GM11168 (cell line): ENCODE data around the gene TTC32.
"Not testable (repeated sequence)": the region's sequence is repeated elsewhere in the genome, so short reads cannot be mapped to it uniquely, and the experiment has no call there.

Experiments used
- in situ Hi-C: fragments of 300-500 bp; cut with MboI; formaldehyde crosslinking; loops from one replicate; pipeline ENCODE4 v1.12.0; 2022; ENCODE audit warnings: low sequenced_read_pairs; ENCODE audit not compliant: unreplicated experiment

TTC32 gene

DNA sequence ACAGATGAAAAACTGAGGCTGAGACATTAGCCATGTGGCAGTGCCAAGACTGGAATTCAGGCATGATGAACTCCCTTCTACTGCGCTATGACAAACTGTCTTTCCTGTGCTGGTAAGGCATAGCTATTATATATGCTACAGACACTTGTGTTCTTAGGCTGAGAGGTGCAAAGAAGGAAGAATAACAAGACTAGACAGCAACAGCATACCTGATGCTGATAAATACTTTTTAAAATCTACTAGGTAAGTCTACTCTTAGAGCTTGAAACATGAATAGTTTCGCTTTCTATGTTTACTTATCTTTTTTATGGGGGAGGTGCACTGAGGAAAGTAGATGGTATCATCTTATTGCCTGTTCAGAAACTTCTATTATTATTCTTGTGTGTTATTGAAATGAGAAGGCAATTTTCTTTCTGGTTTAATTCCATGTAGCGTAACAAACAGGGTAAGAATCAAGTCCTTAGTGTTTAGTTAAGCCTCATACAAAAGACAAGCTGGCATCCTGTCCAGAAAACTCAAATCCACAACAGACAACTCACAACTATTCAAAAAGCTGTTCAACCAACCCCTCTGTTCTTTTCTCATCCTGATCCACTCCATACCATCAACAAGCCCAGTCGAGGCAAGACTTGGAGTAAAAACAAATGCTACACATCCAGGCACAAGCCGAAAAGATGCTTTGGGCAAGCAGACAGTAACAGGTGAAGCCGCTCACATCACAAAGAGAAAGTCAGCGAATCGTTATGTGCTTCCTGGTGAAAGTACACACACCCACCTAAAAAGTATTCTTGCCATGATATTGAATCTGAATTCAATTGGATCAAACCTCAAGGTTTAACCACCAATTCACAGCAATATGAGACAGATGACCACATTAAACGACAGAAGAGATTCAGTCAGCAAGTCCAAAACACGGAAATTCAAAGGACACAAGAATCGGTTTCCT, 1.5 kb downstream of the TTC32 start:
- in situ Hi-C loops, result no loop called here

DNA sequence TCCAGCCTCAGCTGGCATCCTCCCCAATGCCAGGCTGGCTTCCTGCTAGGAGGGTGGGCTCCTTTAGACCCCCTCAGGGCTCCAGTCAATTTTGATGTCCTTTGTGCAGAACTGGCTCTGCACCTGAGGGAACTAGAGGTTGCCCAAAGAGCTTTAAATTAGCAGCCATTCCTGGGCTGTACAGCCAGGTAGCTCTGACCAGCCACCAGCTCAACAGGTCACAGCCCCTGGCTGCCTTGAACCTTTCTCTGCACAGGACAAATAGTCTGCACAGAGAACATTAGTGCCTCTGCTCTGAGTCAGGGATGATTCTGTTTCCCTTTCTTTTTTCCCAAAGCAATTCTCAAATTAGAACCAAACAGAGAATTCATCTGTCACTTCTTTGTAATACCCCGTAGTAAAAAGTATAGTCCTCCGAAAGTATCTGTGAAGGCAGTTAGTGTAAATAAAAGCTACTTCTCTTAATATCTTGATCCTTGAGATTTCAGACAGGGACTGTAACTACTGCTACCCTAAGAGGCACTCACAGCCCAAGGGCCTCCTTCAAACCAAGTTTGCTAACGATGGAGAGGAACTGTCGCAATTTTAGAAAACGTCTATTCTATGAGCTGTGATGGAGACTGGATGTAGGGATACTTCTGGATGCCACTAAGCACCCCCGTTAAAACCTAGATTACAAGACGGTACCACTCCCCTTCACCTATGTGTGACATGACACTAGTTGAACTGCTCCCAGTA, 3.0 kb downstream of the TTC32 start:
- in situ Hi-C loops, result no loop called here

DNA sequence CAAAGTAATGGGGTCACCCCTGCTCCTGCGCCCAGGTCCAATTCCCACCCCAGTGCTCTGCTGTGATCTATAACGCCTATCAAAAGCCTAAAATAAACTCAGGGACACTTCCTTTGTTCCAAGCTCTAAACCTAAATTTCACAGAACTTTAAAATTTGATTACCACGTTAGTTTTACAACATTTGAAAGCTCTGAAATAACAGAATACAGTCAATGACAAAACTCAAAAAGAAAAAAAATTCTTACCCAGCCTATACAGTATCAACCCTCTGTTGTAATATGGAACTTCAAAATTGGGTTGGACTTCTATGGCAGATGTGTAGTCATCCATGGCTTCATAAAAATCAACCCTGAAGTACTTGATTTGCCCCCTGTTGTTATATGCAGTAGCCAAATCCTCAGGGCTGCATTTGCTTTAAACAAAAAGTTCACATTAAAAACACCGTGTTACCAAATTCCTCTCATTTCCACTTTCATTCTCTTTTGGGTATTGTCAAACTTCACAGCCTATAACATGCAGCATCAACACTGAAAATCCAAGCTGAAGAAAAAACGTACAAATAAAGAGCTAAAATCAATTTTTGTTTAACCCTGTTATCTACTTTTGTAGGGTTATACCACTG, 4.0 kb downstream of the TTC32 start:
- in situ Hi-C loops, result no loop called here

DNA sequence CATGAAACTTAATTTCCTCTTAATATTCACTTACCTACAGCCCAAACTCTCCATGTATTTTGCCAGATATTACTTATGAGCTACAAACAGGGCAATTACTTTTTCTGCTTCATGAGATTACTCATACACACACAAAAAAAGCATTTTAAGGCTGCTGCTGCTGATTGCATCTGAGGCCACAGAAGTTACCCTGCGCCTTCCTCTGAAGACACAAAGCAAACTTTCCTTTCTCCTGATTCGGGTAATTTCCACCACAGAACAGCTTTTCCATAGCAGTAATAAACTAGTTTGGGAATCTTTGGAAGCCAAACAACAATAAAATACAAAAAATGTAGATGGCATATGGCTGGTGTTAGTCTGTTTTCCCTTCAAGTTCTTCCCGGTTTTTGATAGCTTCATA, 6.2 kb downstream of the TTC32 start:
- in situ Hi-C loops, result no loop called here

DNA sequence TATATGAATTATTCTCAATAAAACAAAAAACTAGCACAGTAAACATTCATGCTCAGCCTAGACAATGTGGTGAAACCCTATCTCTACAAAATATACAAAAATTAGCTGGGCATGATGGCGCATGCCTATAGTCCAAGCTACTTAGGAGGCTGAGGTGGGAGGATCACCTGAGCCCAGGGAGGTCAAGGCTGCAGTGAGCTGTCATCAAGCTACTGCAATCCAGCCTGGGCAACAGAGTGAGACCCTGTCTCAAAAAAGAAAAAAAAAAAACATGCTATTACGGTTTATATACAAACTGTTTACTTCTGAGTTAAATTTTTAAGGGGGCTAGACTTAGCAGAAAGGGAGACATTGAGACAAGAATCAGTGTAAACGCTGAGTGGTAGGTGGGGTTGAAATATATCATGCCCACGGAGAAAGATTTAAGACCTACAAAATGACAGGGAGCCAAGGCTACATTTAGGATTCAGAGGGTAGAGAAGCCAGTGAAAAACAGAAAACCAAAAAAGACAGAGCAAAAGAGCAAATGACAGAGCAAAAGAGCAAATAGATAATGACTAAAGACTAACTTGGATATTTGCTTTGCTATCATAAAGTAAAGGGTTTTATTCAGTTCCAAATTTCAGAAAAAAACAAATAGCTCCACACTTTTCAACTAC, 7.5 kb downstream of the TTC32 start:
- in situ Hi-C loops, result no loop called here

DNA sequence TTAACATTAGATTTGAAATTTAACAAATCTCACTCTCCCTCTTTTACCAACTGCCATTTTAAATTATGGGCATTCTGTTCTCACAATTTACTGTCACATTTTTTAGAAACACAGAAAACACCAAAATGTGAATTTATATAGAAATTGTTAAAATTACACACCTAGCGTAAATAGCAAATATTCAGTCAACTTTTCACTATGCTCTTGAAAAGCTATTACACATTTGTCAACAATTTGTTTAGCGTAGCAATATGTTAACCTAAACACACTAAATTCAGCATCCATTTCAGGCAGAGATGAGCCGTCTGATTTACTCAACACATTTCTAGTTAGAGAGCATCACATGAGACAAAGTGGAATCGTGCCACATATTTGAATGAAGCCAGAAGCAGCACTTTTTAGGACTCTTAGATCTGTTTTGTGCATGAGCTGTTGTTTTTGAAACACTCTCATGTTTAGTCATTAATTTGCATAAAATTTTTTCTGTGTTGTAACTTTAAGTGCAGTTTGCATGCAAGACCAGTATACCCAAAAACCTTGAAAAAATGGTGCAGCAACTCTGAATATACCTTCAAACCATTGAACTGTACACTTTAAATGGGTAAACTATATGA, 8.2 kb downstream of the TTC32 start:
- in situ Hi-C loops, result no loop called here

DNA sequence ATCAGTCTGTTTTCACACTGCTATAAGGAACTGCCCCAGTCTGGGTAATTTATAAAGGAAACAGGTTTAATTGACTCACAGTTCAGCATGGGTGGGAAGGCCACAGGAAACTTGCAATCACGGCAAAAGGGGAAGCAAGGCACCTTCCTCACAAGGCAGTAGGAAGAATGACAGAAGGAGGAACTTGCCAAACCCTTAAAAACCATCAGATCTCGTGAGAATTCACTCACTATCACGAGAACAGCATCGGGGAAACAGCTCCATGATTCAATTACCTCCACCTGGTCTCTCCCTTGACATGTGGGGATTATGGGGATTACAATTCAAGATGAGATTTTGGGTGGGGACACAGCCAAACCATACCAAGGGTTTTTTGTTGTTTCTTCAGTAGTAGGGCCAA, 9.8 kb downstream of the TTC32 start:
- in situ Hi-C loops, result not testable (repeated sequence)

DNA sequence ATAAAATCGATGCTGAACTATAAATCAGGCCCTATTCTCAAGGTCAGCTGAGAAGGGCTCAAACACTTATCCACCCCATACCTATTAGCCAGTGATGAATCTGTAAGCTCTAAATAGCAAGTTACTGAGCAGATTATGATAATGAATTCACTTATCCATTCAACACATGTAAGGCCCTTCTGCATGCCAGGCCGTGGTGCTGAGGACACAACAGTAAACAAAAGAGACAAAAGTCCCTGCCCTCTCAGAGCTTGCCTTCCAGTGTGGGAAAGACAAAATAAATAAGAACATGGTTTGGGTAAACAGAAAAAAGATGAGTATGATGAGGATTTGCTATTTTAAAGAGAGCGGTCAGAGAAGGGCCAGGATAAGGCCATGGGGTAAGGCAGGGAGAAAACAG, 11.7 kb downstream of the TTC32 start:
- in situ Hi-C loops, result no loop called here

DNA sequence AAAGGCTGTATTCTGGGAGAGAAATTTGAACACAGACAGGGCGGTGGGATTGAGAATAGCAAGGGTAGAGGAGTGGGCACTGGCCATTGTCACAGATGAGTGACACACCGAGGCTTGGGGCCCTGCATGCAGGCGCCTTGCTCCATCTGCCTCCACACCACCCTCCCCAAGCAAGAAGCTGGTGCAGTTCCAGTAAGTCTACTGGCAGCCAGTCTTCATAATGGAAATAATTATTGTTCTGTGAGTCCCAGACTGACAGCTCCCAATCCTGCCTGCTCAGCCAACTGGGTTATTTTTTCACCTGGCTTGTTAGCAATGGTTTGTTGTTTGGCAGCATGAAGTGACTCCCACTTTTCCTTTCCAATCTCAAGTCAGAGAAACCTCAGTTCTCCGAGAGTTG, 13.0 kb downstream of the TTC32 start:
- in situ Hi-C loops, result no loop called here

DNA sequence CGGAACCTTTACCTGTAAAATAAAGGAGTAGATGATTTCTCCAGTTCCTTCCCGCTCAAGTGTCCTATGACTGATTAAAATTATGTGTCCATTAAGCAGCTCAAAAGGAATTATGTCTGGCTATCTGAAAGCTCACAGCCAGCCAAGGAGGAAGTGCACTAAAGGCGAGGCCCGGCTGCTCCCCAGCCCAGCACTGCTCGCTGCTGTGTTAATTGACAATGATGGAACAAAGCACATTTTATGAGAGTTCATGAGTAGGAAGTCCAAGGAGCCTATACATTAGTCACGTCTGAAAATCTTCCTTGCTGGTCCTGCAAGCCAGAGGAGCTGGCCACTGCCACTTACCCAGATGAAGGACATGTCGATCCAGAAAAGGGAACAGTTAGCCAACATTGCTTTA, 14.3 kb downstream of the TTC32 start:
- in situ Hi-C loops, result no loop called here

DNA sequence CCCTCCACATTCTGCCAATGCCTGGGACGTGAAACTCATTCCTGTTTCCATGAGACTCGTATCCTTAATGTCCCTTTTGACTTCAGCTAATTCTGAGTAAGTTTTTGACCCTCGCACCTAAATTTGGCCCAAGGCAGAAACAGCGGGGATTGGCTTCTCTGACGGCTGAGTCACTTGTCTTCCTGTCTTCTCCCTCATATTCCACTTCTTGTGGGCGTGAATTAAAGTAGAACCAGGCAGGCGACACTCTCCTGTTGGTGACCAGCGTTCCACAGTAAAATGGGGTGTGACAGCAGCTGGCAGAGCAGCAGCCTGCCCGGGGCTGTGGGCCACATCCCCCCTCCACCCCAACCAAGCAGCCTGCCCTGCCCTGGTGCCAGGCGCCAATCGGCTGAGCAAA, 15.5 kb downstream of the TTC32 start:
- in situ Hi-C loops, result no loop called here

DNA sequence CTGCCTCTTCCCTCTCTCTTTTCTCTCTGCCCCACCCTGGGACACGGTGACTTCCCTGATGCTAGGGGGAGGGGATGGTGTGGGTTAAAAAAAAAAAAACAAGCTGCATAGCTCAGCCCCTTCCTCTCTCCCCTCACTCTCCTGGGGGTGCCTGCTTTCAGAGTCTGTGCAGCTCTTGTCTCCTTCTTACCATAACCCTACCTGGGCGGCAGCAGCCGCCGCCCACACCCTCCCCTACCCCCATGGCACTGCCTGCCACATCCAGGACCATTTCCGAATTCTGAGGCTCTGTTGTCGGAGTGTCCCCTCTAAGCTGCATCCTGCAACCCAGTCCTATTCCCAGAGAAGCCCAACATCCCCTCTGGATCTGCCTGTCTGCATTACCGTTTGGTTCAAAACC, 16.0 kb downstream of the TTC32 start:
- in situ Hi-C loops, result no loop called here

DNA sequence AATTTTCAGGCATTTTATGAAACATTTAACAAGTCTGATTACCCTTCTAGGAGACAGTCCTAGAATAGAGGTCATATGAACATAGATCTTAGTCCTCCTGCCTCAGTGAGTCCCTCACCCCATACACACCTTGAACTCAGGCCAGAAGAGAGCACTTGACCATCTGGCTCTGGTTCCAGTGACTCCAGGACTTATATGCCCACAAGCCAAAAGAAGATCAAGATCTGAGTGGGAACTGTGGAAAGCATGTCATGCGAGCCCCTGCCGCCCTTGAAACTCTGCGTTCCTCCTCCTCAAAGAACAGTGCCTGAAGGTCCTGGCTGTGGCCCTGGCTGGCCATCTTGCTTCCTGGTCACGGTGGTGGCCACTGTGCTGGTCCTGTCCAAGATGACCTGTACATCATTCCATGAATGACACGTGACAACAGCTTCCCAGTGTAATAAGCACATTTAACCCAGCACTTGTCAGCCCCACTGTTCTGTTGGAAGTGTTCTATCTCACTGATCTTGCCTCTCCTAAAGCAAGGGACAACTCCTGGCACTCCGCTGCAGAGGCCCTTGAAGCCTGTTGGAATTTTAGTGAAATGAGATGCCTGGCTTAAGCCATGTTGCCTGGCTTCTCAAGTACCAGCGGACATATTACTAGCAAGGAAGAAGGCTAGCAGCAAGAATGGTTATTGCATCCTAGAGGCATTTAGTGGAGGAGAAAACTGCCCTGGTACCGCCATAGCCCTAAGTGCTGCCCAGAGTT, 17.6 kb downstream of the TTC32 start:
- in situ Hi-C loops, result no loop called here

DNA sequence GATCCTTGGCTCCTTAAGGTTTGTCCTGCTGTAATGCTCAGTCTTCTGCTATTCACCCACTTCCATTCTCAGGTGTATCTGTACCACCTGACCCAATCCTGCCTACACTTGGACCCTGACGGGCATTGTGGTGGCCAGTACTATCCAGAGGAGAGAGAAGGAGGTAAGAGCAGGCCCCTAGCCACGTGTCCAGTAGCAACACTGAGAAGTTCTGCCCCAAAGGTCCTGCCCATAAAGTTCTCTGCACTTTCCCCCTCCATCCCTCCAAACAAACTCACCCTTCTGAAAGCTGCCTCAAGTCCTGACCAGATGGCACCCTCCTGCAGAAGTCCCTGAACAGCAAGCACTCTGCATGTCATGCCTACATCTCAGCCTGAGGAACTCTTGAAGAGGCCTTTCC, 18.3 kb downstream of the TTC32 start:
- in situ Hi-C loops, result no loop called here

DNA sequence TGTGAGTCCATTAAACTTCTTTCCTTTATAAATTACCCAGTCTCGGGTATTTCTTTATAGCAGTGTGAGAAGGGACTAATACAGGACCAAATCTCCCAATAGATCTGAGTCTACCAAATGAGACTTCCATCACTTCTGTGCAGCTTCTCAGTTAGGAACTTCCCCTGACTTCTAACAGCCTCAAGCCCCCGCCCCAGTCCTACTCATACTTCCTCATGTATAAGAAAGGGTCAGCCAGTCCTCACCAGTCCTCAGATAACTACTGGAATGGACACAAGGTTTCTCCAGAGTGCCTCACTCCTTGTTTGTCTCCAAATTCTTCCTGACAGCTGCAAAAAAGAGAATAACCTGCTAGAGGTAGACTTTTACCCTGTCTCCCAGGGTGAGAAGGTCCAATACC, 19.5 kb downstream of the TTC32 start:
- in situ Hi-C loops, result no loop called here

DNA sequence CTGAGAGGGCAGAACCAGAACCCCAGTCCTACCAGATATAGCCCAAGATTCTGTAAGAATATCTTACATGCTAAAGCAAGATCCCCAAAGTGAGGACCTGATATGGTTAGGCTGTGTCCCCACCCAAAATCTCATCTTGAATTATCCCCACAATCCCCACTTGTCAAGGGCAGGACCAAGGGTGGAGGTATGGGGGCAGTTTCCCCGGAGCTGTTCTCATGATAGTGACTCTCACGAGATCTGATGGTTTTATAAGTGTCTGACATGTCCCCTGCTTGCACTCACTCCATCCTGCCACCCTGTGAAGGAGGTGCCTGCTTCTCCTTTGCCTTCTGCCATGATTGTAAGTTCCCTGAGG, 19.9 kb downstream of the TTC32 start:
- in situ Hi-C loops, result no loop called here

DNA sequence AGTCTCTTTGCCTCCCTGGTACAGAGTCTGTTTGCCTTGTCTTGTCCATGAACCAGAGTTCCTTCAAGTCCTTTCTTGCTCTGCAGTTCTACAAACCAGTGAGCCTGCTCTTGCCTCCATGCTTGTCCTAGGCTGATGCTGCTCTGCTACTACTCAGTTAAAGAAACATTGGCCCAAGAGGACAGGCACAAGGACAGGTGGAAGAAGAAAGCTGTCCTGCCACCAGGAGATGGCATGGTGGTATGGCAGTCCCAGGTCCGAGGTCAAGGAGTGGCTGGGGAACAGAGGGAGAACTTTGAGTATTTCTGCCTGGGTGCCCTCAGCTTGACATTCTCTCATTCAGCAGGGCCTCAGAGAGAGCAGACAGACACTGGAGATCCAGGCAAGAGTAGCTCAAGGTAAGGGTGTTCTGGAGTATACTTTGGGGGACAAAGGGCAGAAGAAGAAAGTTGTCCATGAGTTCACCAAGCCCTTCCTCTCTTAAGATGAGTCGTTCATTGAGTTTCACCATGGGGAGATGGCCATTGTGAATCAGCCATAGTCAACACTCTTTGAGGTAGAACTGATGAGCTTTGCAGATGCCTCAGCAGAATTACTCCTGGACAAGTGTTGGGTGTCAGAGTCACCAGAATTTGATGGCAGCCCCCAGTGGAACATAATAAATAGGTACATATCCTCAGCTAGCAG, 20.4 kb downstream of the TTC32 start:
- in situ Hi-C loops, result no loop called here

DNA sequence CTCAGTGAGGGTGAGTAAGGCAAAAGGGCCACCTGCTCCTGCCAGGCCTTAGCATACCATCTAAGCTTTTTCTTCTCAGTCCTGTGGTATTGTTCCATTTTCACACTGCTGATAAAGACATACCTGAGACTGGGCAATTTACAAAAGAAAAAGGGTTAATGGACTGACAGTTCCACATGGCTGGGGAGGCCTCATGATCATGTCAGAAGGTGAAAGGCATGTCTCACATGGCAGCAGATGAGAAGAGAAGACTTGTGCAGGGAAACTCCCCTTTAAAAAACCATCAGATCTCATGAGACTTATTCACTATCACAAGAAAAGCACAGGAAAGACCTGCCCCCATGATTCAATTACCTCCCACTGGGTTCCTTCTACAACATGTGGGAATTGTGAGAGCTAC, 21.6 kb downstream of the TTC32 start:
- in situ Hi-C loops, result not testable (repeated sequence)

DNA sequence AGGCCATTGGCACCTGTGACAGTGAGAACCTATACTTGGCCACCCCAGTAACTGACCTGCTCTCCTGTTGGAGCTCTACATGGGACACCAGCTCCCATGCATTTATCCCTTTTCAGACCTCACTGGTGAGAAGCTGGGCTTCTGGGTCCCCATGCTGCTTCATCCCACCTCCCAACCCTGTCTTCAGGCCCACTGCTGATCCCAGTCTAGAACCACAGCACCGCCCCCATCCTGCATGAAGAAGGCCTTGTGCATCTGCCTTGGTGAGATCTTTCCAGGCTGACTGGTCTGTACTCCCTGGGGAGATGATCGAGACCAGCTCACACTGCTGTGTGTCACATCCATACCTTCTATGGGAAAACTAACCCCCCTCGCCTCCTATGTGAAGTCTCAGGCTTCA, 22.7 kb downstream of the TTC32 start:
- in situ Hi-C loops, result no loop called here
